GM10266 (cell line): ENCODE results near the gene ADAM12.

ENCODE experiments used
- DNase-seq: peaks from one replicate; pipeline ENCODE4 v3.0.0; 2012; ENCODE audit errors: extremely low spot score
- TF ChIP-seq, protein P1 (sequence below): IDR thresholded peaks from 2 replicates; pipeline ENCODE4 v1.5.1; 2012; ENCODE audit warnings: mild to moderate bottlenecking, low read depth; ENCODE audit not compliant: control insufficient read depth, insufficient read depth; ENCODE audit errors: missing control alignments

Gene ADAM12

DNA sequence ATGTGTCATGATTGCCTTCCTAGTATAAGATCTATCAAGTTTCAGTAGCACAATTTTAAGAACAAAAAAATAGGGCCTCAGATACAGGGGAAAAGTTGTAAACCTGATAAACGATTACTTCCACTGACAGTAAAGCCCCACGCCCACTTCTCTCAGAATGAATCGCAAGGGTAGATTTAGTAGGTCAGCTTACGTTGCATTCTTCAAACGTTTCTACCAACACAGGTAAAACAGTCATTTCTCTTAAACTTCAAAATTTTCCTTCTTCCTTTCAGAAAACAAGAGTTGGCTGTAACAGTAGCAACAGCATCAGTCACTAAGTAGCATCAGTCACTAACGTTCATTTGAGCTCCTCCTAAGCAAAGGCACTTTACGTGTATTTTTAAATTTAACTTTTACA, 221.5 kb downstream of the ADAM12 start:
- DNase-seq = no peak
- TF ChIP-seq, protein P1, sequence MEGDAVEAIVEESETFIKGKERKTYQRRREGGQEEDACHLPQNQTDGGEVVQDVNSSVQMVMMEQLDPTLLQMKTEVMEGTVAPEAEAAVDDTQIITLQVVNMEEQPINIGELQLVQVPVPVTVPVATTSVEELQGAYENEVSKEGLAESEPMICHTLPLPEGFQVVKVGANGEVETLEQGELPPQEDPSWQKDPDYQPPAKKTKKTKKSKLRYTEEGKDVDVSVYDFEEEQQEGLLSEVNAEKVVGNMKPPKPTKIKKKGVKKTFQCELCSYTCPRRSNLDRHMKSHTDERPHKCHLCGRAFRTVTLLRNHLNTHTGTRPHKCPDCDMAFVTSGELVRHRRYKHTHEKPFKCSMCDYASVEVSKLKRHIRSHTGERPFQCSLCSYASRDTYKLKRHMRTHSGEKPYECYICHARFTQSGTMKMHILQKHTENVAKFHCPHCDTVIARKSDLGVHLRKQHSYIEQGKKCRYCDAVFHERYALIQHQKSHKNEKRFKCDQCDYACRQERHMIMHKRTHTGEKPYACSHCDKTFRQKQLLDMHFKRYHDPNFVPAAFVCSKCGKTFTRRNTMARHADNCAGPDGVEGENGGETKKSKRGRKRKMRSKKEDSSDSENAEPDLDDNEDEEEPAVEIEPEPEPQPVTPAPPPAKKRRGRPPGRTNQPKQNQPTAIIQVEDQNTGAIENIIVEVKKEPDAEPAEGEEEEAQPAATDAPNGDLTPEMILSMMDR = no peak

DNA sequence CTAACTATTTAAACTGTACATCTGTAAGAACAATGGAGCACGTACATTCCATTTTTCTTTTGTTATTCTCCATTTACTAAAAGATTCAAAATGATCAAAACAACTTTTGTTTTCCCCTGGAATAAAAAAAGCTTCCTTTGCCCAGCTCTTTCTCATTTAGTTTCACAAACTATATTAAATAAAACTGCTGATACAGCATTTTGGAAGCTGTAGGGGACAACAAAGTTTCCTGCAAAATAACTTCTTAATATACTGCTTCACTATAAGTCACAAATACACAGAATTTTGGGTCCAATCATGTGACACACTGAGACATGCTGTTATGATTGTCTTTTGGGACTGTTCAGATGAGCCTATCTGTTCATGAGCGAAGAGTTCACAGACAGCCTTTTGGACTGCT, 222.4 kb downstream of the ADAM12 start:
- TF ChIP-seq, protein P1 = no peak

DNA sequence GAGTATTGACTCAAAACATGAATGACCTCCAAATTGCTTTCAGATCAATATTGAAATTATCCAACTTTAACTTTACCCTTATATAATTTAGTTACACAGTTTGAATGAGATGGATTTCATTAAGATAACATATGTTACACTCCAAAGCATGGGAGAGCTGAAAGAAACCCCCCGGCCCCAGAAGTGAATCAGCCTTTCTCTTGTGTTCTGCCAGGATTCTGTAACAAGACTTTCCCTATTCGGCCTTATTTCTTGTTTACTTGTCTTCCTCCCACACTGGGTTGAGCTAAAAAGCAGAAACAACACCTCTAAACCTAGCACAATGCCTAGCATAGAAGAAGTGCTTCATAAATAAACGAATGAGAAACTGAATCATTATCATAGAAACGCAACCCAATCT, 224.8 kb downstream of the ADAM12 start:
- no peak for DNase-seq
- TF ChIP-seq, protein P1 = no peak

More for the DNA sequence above, 222.4 kb downstream of the ADAM12 start:
- no peak for DNase-seq

DNA sequence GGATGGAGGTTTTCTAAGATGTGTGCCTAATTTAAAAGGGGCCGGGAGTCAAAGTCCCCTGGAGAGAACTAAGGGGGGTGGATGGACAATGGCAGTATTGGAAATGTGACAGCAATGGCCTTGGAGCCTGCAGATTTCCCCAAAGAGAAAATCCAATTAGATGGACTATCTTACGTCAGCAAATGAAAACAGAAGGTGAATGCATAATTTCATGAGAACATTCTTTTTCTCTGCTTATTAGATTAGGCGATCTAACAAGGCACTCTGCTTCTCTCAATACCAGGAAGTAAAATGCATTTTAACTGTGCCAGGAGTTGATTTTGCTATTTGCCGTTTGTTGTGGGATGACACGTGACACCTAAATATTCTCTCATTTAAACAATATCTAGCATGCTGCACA, 226.6 kb downstream of the ADAM12 start:
- DNase-seq = no peak
- TF ChIP-seq, protein P1 = no peak

DNA sequence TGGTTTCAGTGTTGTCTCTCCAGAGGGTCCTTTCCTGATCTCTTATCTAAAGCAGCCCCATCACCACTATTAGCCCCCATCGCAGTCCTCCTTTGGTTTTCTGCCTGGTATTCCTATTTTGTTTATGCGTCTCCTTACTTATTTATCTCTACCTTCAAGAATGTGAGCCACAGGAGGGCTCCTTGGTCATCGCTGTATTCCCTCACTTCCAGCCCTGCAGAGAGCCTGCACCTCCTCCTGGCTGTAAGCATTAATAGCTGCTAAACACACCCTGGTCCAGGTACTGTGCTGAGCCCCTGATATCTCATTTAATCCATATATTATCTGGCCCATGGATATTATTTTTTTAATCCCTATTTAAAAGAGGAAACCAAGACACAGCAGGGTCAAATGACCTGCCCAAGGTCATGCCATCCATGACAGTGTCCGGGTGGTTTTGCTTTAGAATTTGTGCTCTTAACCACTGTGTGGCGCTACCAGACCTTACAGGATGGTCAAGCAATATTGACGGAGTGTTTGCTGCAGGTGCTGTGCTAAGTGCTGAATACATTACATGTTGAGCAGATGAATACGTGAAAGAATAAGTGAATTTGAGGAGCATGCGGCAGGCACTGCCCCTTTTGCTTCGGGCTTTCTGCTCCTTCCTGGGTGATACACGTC, 227.2 kb downstream of the ADAM12 start:
- TF ChIP-seq, protein P1 = no peak
- DNase-seq = no peak

DNA sequence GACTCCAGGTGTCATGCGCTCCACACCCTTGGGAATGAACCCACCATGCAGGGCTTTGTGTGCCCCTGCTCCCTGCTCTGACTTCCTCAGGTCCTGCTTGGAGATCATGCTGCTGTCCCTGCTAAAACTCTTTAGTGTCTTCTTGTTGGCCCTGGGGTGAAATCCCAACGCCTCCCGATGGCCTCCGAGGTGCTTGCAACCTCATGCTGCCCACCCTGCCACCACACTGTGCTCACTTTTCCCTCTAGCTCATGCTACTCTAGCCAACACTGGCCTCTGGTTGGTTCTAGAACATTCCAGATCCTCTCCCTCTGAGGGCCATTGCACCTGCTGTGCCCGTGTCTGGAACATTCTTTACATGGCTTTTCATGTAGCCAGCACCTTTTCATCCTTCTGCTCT, 227.7 kb downstream of the ADAM12 start:
- TF ChIP-seq, protein P1 = no peak

DNA sequence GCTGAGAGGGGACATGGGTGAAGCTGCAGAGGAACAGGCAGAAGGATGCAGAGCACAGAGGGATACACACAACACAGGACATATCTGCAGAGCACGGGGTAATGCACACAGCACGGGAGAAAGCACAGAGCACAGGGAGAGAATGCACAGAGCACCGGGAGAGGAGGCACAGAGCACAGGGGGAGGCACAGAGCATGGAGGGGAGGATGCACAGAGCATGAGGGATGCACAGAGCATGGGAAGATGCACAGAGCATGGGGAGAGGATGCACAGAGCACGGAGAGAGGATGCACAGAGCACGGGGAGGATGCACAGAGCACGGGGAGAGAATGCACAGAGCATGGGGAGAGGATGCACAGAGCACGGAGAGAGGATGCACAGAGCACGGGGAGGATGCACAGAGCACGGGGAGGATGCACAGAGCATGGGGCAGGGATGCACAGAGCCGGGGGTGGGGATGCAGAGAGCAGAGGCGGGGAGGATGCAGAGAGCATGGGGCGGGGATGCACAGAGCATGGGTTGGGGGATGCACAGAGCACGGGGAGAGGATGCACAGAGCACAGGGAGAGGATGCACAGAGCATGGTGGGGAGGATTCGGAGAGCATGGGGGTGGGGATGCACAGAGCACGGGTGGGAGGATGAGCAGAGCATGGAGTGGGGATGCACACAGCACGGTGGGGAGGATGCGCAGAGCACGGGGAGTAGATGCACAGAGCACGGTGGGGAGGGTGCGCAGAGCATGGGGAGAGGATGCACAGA, 230.0 kb downstream of the ADAM12 start:
- TF ChIP-seq, protein P1 = no peak
- no peak for DNase-seq

More for the DNA sequence above, 227.7 kb downstream of the ADAM12 start:
- no peak for DNase-seq
